ENCODE data around the gene FAM186B. TPM values are rescaled to one million over a fixed set of nuclear protein-coding genes. Genes with fewer than 3 reads are reported as not detected.

The FAM186B gene
- total and polyA plus RNA-seq, 9 donors: 0.11 to 1.5 (median 0.73) TPM

DNA sequence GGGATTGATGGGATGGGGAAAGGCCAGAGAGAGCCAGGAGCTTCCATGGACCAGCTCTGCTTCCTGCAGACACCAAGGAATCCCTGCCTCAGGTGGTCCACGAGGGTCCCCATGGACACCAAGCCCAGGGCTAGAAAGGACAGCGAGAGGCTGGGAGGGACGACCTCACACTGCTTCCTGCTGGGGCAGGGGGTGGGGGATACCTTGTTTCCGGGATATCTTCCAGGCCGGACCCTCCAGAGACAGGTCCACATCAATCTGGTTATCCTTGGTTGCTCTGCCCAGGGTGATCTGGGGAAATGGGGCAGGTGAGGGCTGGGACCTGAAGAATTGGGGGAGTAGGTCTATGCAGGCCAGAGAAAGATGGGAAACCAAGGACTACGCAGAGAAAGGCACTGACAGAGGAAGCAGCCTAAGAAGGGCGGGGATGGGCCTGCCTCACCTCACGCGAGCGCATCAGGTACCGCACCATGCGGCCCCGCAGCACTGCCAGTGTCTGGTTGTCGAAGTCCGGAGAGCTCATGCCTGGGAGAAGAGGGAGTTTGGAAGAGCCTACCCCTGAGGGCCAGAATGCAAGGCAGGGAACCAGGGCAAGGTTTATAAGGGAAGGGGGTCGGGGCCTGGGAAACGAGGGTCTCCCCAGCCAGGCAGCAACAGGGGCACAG, 46.3 kb downstream of the FAM186B start:
- intact Hi-C loops (cut with DNase I): no loop called here
- WGBS, 3 donors: 92 to 94% (median 92%) methylated on average over 17 of the region's 17 CpGs
- Histone ChIP-seq H3K9me3 (no peaks in the 10 kb centered on the region), H3K27ac (no peak overlapping the region), H3K4me3 (no peak overlapping the region), H3K36me3 (no peaks in the 10 kb centered on the region), H3K4me1 (ENCODE audit: insufficient read depth) (no peaks in the 10 kb centered on the region), H3K27me3 (no peaks in the 10 kb centered on the region)
- DNase-seq: no peak
- TF ChIP-seq POLR2A (IDR thresholded peaks at IDR 0.05) (no peak), EP300 (IDR thresholded peaks at IDR 0.05) (no peak)
- TF ChIP-seq, protein P1, sequence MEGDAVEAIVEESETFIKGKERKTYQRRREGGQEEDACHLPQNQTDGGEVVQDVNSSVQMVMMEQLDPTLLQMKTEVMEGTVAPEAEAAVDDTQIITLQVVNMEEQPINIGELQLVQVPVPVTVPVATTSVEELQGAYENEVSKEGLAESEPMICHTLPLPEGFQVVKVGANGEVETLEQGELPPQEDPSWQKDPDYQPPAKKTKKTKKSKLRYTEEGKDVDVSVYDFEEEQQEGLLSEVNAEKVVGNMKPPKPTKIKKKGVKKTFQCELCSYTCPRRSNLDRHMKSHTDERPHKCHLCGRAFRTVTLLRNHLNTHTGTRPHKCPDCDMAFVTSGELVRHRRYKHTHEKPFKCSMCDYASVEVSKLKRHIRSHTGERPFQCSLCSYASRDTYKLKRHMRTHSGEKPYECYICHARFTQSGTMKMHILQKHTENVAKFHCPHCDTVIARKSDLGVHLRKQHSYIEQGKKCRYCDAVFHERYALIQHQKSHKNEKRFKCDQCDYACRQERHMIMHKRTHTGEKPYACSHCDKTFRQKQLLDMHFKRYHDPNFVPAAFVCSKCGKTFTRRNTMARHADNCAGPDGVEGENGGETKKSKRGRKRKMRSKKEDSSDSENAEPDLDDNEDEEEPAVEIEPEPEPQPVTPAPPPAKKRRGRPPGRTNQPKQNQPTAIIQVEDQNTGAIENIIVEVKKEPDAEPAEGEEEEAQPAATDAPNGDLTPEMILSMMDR (IDR thresholded peaks at IDR 0.05): no peak

DNA sequence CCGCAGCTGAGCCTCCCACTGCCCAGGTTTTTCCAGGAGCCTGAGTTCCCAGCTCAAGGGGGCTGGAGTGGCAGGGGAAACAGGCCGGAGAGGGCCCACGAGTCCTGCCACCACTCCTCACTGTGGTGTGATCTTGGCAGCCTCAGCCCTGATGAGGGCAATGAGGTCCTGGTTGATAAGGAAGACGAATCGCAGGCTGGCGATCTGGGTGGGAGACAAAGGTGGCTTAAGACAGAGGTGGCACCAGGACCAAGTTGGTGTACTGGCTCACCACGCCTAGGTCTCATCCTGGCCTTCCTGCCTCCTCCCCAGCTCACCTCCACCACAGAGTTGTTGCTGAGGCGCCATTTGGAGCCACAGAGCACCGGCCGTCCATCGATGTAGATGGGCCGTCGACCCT, 46.9 kb downstream of the FAM186B start:
- H3K9me3 ChIP-seq: no peaks in the 10 kb centered on the region
- TF ChIP-seq POLR2A (IDR thresholded peaks at IDR 0.05): no peak
- TF ChIP-seq EP300 (IDR thresholded peaks at IDR 0.05): no peak
- TF ChIP-seq, protein P1 (IDR thresholded peaks at IDR 0.05): no peak
- no peaks in the 10 kb centered on the region for H3K27me3 ChIP-seq
- H3K36me3 ChIP-seq: no peaks in the 10 kb centered on the region
- no peaks in the 10 kb centered on the region for H3K4me1 ChIP-seq (ENCODE audit: insufficient read depth)
- intact Hi-C loops (cut with DNase I): no loop called here
- no peak overlapping the region for H3K27ac ChIP-seq
- 84 to 90% (median 88%) methylated on average over 13 of the region's 13 CpGs for WGBS, 3 donors
- no peak for DNase-seq
- H3K4me3 ChIP-seq: no peak overlapping the region

DNA sequence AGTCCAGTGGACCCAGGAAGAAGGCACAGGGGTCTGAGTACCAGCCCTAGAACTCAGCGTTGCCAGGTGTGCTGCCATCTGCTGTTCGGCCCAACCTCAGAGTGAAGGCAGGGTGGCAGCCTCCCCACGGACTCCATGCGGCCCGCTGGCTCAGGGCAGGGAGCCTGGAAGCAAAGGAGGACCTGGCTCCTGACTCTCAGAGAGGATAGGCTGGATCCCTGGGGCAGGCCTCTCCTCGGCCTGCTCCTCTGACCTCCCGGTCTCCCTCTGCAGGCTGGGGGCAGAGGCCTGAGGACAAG, 47.6 kb downstream of the FAM186B start:
- no peak overlapping the region for H3K4me3 ChIP-seq
- 62 to 70% (median 67%) methylated on average over 7 of the region's 7 CpGs for WGBS, 3 donors
- intact Hi-C loops (cut with DNase I): no loop called here
- no peaks in the 10 kb centered on the region for H3K27me3 ChIP-seq
- no peak overlapping the region for H3K27ac ChIP-seq
- H3K36me3 ChIP-seq: no peaks in the 10 kb centered on the region
- DNase-seq: no peak
- H3K9me3 ChIP-seq: no peaks in the 10 kb centered on the region
- TF ChIP-seq EP300 (IDR thresholded peaks at IDR 0.05) (no peak), POLR2A (IDR thresholded peaks at IDR 0.05) (no peak)
- TF ChIP-seq, protein P1 (IDR thresholded peaks at IDR 0.05): no peak
- no peaks in the 10 kb centered on the region for H3K4me1 ChIP-seq (ENCODE audit: insufficient read depth)

DNA sequence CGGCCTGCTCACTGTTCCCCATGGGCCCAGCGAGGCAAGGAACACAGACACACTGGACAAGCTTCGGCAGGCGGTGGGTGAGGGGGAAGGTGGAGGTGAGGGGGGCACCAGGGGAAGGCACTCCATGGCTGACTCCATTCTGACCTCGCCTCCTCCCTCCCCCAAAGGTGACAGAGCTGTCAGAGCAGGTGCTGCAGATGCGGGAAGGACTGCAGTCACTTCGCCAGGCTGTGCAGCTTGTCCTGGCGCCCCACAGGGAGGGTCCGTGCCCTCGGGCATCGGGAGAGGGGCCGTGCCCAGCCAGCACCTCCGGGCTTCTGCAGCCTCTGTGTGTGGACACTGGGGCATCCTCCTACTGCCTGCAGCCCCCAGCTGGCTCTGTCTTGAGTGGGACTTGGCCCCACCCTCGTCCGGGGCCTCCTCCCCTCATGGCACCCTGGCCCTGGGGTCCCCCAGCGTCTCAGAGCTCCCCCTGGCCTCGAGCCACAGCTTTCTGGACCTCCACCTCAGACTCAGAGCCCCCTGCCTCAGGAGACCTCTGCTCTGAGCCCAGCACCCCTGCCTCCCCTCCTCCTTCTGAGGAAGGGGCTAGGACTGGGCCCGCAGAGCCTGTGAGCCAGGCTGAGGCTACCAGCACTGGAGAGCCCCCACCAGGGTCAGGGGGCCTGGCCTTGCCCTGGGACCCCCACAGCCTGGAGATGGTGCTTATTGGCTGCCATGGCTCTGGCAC, 48.1 kb downstream of the FAM186B start:
- DNase-seq: no peak
- H3K27me3 ChIP-seq: no peaks in the 10 kb centered on the region
- H3K9me3 ChIP-seq: no peaks in the 10 kb centered on the region
- intact Hi-C loops (cut with DNase I): no loop called here
- H3K27ac ChIP-seq: no peak overlapping the region
- H3K36me3 ChIP-seq: no peaks in the 10 kb centered on the region
- no peaks in the 10 kb centered on the region for H3K4me1 ChIP-seq (ENCODE audit: insufficient read depth)
- 82 to 91% (median 83%) methylated on average over 18 of the region's 18 CpGs for WGBS, 3 donors
- TF ChIP-seq POLR2A (IDR thresholded peaks at IDR 0.05) (no peak), EP300 (IDR thresholded peaks at IDR 0.05) (no peak)
- TF ChIP-seq, protein P1 (IDR thresholded peaks at IDR 0.05): no peak
- no peak overlapping the region for H3K4me3 ChIP-seq
